ENCODE data around the gene CEACAM4. TPM values are rescaled to one million over a fixed set of nuclear protein-coding genes. Genes with fewer than 3 reads are reported as not detected.

Gene CEACAM4
- total and polyA plus RNA-seq, 2 of the 4 experiments (the other 2 are of a cell fraction), result not detected

DNA sequence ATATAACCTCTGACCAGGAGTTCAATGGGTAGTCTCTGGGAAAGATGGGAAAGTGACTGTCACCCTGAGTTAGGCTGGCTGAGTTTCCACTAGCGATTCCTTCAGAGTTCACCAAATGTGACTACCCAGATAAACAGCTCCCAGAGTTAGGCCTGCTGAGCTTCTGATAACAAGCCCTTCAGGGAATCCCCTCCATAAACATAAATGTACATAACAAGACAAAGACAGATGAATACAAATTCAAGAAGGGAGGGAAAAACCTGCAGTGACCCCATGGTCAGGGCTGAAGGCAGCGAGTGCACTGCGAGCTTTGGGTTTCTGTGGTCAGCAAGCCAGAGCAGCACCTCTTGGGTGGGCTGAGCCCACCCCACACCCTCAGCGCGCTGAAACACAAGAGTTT lies 25.4 kb upstream of the CEACAM4 start:
- no peak overlapping the region for H3K4me2 ChIP-seq (ENCODE audit: low read depth, low read length)
- dilution Hi-C loops (cut with HindIII; ENCODE audit: low sequenced_read_pairs, unreplicated experiment), result no loop called here
- no peak overlapping the region for H3K56ac ChIP-seq (ENCODE audit: extremely low read depth, insufficient read depth, low read length)
- intact Hi-C loops (cut with micrococcal nuclease), result no loop called here
- no peak overlapping the region for H2BK15ac ChIP-seq (ENCODE audit: low read depth, low read length)
- H3K18ac ChIP-seq (ENCODE audit: low read depth, low read length), result no peak overlapping the region
- no peak overlapping the region for H2BK5ac ChIP-seq (ENCODE audit: low read depth, low read length, poor library complexity, severe bottlenecking)
- no peaks in the 10 kb centered on the region for H3K79me1 ChIP-seq (ENCODE audit: low read depth in 1 of 2, low read length in 2 of 2)
- no peak overlapping the region for H2BK20ac ChIP-seq (ENCODE audit: low read depth, low read length)
- H3K23ac ChIP-seq (ENCODE audit: low read depth, low read length), result no peak overlapping the region
- no peak overlapping the region for H2BK120ac ChIP-seq (ENCODE audit: low read depth, low read length)
- 25% methylated on average over 2 of the region's 5 CpGs; no CpG with 5 or more reads in 1 of the 2 experiments for WGBS, 2 experiments (ENCODE audit: extremely low coverage in 2 of 2, insufficient read length in 1 of 2)
- H3K4ac ChIP-seq (ENCODE audit: low read depth, low read length), result no peak overlapping the region
- no peaks in the 10 kb centered on the region for H3K9me1 ChIP-seq (ENCODE audit: insufficient read depth, low read length)
- no peak overlapping the region for H4K91ac ChIP-seq (ENCODE audit: insufficient read depth, low read depth, low read length)
- H3K9ac ChIP-seq (ENCODE audit: low read depth, low read length), result no peak overlapping the region
- no peaks in the 10 kb centered on the region for H3K4me1 ChIP-seq (ENCODE audit: control insufficient read depth, insufficient read depth, low read length)
- no peaks in the 10 kb centered on the region for H4K20me1 ChIP-seq (ENCODE audit: insufficient read depth, low read length)
- no peak overlapping the region for H2AFZ ChIP-seq (replicated peaks; ENCODE audit: low read length, poor library complexity)
- H3K9me3 ChIP-seq (ENCODE audit: control insufficient read depth, insufficient read depth, low read length), result no peaks in the 10 kb centered on the region
- H3K36me3 ChIP-seq (ENCODE audit: control insufficient read depth, insufficient read depth, low read length), result no peaks in the 10 kb centered on the region
- H2AK9ac ChIP-seq (replicated peaks; ENCODE audit: low read depth, low read length, poor library complexity), result no peak overlapping the region
- BruUV-seq (replicated peaks), result no TSS peak
- TF ChIP-seq BHLHE40 (IDR thresholded peaks at IDR 0.05; ENCODE audit: low read depth, low read length) (no peak), SMC3 (IDR thresholded peaks at IDR 0.05; ENCODE audit: low read depth, low read length) (no peak), CEBPB (IDR thresholded peaks at IDR 0.05; ENCODE audit: low read depth, low read length) (no peak), CTCF (conservative IDR thresholded peaks at IDR 0.05; ENCODE audit: low read depth, low read length) (no peak), MXI1 (IDR thresholded peaks at IDR 0.05; ENCODE audit: borderline replicate concordance, low read depth, low read length) (no peak), CHD1 (IDR thresholded peaks at IDR 0.05; ENCODE audit: low read depth, low read length) (no peak), POLR2A (IDR thresholded peaks at IDR 0.05; ENCODE audit: low read depth, low read length) (no peak), USF2 (IDR thresholded peaks at IDR 0.05; ENCODE audit: low read depth, low read length) (no peak), NFE2L2 (IDR thresholded peaks at IDR 0.05; ENCODE audit: low read depth, low read length) (no peak), RCOR1 (IDR thresholded peaks at IDR 0.05; ENCODE audit: insufficient replicate concordance, low read length) (no peak), MAFK (IDR thresholded peaks at IDR 0.05; ENCODE audit: low read depth, low read length) (no peak), RFX5 (IDR thresholded peaks at IDR 0.05; ENCODE audit: low read depth, low read length) (no peak), FOS (IDR thresholded peaks at IDR 0.05; ENCODE audit: low read depth, low read length) (no peak), MAZ (IDR thresholded peaks at IDR 0.05; ENCODE audit: borderline replicate concordance, low read depth, low read length) (no peak)
- TF ChIP-seq, protein P1, sequence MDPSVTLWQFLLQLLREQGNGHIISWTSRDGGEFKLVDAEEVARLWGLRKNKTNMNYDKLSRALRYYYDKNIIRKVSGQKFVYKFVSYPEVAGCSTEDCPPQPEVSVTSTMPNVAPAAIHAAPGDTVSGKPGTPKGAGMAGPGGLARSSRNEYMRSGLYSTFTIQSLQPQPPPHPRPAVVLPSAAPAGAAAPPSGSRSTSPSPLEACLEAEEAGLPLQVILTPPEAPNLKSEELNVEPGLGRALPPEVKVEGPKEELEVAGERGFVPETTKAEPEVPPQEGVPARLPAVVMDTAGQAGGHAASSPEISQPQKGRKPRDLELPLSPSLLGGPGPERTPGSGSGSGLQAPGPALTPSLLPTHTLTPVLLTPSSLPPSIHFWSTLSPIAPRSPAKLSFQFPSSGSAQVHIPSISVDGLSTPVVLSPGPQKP (IDR thresholded peaks at IDR 0.05; ENCODE audit: borderline replicate concordance, low read depth, low read length), result no peak
- H3K4me3 ChIP-seq (ENCODE audit: insufficient read depth, low read depth, low read length), result no peak overlapping the region
- no peaks in the 10 kb centered on the region; the same call in 1 of the 2 replicates for H3K27me3 ChIP-seq (ENCODE audit: control insufficient read depth, insufficient read depth, low read length)
- no peak overlapping the region for H2AK5ac ChIP-seq (ENCODE audit: low read depth, low read length)
- in situ Hi-C loops (cut with MboI; ENCODE audit: low sequenced_read_pairs), result no loop called here
- no peak overlapping the region for H4K5ac ChIP-seq (ENCODE audit: low read depth, low read length)
- no peak overlapping the region for H3K14ac ChIP-seq (replicated peaks; ENCODE audit: low read depth, low read length)
- ChIA-PET CTCF (no interaction called here), POLR2A (ENCODE audit: unreplicated experiment) (no interaction called here)
- H4K8ac ChIP-seq (ENCODE audit: low read depth in 2 of 2, low read length in 2 of 2), result no peak overlapping the region
- ATAC-seq (ENCODE audit: low read depth) (no peak), DNase-seq (no peak)
- H3K27ac ChIP-seq (ENCODE audit: insufficient read depth, low read length), result no peak overlapping the region
